ENCODE measurements around the gene CHST2.

CHST2 gene

DNA sequence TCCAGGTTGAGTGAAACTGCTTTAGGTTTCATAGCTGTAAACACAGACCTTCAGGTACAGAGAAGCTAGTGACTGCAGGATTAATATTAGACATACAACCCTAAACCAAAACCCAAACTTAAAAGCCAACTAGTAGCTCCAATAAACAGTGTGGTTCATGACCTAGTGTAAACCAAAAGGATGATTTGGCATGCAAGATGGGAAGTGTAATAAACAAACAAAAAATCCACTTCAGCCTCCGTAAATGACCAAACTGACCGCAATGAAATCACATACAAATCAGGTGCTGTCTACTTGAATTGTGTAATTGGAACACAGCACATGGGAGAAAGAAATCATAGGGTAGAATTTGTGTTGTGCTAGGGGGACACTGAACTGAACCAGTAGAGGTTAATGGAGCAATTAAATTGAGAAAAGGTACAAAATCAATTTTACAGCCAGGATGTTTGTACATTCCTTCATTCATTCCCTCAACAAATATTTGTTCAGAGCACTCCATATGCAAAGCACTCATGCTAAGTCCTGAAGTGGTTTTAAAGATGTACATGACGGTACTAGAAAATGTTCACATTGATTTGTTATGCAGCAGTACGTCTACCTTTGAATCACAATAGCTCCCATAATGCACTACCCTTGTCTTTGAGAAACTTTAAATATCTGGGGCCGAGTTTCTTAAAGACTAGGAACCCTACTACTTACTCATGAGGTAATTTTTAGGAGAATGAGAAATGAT is 21.4 kb upstream of the CHST2 start:
- in situ Hi-C loops (cut with MboI; ENCODE audit: low sequenced_read_pairs): no loop called here

DNA sequence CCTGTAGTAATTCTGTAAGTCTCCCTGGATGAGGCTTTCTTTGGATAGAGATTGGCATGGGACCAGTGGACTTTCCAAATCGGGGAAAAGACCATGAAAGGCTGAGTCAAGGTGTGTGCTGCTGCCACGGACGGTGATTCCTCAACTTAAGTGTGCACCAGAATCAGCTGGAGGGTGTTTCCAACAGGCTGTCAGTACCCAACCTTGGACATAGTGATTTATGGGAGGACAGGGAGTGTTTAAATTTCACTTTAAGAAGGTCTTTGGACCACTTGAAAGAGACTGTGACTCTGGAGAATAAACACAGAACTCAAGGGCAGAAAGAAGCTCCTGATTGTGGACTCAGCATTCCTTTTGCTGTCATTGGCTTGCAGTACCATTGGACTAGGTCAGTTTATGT is 20.4 kb upstream of the CHST2 start:
- in situ Hi-C loops (cut with MboI; ENCODE audit: low sequenced_read_pairs): no loop called here

DNA sequence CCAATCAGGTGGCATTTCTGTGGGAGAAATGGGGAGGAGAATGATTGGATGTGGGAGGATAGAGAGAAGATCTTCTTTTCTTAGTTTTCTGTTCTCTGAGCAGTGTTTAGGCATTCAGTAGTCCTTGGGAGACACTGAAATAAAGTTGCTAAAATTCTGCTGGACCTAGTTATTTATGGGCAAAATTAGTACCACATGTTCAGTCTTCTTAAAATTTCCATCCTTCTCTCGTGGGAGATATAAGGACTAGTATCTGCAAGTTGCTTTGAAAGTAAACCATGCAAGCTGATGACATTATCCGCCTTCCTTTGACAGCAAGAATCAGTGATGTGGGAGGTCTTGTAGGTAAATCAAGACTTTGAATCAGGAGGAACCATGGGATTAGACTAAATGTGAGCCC is 19.9 kb upstream of the CHST2 start:
- in situ Hi-C loops (cut with MboI; ENCODE audit: low sequenced_read_pairs): no loop called here

DNA sequence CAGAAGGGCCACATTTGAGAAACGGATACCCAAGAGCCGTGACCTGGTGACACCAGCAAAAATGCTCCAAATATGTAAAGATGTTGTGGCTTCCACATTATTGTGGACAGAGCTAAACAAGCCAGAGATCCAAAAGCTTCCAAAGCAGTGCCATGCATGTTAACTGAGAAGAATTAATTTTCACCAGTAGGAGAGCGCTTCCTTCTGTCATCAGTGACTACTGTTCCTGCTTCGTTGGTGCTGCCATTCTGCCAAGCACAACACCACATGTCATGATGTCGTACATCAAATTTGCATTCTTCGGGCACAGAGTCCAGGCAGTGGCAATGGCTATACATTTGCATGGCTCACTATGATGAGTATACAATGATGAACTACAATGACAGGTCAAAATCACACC is 19.1 kb upstream of the CHST2 start:
- in situ Hi-C loops (cut with MboI; ENCODE audit: low sequenced_read_pairs): no loop called here

DNA sequence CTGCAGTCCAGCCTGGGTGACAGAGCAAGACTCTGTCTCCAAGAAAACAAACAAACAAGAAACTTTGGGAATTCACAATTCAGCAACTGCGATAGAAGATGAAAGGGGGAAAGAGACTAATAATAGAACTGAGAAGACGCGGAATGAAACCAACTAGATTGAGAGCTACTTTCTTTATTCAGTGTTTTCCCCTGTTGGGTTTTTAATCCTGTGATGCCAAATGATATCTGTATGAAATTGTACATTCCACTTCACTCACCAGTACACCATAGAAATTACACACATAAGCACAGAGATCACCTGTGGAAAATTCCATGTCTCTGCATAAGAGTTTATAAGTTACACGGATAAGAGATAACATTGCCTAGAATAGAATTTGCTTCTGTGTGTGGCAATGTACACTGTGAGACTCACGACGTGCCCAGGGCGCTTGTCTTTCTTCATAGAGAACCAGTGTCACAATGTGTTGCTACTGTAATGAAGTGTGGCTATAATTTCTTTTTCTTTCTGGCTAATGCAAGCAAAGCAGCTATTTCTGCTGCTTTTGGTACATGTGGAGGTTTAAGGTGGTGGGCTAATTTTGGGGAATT is 17.7 kb upstream of the CHST2 start:
- in situ Hi-C loops (cut with MboI; ENCODE audit: low sequenced_read_pairs): no loop called here

DNA sequence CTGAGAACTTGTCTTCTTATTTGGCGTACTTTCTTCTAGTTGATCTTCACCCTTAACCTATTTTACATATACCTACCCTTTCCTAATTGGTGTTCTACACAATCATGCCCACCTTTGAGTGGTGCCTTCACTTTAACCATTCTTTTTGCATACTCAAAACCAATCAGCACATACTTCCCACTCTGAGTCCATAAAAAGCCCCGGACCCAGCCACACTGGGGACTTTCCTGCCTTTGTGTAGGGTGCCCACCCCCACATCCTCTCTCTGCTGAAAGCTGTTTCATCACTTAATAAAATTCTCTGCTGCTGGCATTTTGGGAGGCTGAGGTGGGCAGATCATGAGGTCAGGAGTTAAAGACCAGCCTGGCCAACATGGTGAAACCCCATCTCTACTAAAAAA is 15.9 kb upstream of the CHST2 start:
- in situ Hi-C loops (cut with MboI; ENCODE audit: low sequenced_read_pairs): no loop called here

DNA sequence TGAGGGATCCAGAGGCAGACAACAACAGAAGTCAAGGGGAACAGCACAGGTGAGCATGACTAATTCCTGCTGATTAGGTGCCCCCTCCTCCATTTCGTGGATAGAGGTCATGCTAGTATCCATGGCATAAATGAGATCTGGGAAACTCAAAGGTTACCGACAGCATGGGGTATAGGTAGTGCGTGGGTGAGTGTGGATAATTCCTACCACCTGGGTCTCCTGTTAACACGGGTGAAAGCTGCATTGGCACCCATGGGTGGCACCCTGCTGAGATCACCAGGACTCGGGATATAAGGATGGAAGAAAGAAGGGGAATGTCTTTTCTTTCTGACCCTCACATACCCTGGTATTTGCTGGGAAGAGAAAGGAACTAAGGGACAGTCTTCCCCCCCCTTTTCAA is 14.4 kb upstream of the CHST2 start:
- in situ Hi-C loops (cut with MboI; ENCODE audit: low sequenced_read_pairs): no loop called here

DNA sequence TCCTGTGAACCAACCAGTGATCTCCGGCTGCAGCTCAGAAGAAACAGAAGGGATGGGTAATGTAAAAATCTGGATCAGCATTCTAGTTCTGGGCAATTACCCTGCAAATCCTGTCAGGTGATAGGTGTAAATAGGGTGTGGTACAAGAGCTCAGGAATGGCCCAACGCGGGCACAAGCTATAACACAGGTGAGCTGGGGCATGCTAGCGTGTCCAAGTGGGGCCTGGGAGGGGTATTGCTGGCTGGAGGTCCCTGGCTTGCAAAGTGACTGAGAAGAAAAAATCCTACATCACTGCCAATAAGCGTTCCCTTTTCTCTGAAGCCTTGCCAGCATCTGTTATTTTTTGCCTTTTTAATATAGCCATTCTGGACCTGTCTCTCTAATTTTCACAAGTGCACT is 9.7 kb upstream of the CHST2 start:
- in situ Hi-C loops (cut with MboI; ENCODE audit: low sequenced_read_pairs): no loop called here

DNA sequence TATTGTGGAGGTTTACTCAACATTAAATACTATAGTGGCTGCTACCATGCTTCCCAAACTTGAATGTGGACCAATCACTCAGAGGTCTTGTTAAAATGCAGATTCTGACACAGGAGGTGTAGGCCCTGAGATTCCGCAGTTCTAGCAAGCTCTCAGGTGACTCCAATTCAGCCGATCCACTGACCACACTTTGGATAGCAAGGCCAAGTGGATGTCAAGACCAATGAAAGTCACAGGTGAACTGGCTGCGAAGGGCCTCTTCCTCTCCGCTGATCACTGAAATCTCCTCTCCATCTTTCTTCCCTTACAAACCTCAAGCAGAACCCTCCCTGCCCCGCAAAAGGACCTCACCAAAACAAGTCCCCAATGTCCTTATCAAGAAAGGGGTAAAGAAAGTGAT is 9.2 kb upstream of the CHST2 start:
- in situ Hi-C loops (cut with MboI; ENCODE audit: low sequenced_read_pairs): no loop called here

DNA sequence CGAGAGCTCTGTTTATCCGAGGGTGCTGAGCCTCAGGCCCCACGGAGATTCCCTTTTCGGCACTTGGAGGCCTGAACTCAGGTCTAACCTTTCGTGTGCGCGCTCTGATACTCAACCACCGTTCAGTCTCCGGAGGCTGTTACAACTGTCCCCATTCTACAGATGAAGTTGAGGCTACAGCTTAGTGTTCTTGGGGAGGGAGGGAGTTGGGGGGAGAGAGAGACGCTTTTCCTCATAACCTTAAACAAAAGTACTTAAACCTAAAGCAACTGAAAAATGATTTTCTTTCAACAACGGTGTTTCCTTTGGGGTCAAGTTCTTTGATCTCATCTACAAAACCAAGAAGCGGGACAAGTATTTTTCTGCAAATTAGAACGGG is 952 bp upstream of the CHST2 start:
- in situ Hi-C loops (cut with MboI; ENCODE audit: low sequenced_read_pairs): no loop called here

DNA sequence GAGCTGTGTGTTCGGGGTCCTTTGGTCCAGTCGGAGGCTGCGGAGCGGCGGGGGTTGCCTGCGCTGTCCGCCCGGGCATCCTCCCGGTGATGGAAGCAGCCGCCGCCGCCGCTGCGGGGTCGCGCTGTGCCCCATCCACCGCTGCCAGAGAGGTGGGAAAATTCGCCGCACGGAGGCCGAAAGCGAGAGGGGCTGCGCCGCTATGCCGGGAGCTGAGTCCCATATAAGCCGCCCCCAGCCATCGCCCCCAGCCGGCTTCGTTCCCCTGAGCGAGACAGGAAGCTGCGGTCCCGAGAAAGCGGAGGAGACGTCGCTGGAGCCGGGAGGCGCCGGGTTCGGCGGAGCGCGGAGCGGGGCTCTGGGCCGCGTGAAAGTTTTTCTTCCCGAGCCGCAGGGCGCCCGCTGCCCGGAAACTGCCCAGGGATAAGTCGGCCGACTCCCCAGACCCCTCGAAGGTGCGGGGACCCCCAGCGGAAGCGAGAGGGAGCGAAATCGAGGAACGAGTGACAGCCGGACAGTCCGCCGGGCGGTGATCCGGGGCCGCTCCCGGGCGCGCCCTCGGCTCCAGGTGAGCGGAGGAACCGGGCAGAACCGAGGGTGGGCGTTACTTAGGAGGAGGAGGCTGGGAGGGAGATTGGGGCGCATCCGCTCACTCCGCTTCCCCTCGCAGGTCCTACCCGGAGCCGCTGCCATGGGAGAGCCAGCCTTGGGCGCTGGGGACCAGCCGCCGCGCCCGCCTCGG is 574 bp downstream of the CHST2 start:
- in situ Hi-C loops (cut with MboI; ENCODE audit: low sequenced_read_pairs): no loop called here

DNA sequence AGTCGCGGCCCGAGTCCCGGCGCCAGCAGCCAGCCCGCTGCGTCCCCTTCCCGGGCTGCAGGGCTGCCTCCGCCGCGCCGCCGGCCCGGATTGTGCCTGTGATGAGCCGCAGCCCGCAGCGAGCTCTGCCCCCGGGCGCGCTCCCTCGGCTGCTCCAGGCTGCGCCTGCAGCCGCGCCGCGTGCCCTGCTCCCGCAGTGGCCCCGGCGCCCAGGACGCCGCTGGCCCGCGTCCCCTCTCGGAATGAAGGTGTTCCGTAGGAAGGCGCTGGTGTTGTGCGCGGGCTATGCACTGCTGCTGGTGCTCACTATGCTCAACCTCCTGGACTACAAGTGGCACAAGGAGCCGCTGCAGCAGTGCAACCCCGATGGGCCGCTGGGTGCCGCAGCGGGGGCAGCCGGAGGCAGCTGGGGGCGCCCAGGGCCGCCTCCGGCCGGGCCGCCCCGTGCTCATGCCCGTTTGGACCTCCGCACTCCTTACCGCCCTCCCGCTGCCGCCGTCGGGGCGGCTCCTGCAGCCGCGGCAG is 1.2 kb downstream of the CHST2 start:
- in situ Hi-C loops (cut with MboI; ENCODE audit: low sequenced_read_pairs): no loop called here

DNA sequence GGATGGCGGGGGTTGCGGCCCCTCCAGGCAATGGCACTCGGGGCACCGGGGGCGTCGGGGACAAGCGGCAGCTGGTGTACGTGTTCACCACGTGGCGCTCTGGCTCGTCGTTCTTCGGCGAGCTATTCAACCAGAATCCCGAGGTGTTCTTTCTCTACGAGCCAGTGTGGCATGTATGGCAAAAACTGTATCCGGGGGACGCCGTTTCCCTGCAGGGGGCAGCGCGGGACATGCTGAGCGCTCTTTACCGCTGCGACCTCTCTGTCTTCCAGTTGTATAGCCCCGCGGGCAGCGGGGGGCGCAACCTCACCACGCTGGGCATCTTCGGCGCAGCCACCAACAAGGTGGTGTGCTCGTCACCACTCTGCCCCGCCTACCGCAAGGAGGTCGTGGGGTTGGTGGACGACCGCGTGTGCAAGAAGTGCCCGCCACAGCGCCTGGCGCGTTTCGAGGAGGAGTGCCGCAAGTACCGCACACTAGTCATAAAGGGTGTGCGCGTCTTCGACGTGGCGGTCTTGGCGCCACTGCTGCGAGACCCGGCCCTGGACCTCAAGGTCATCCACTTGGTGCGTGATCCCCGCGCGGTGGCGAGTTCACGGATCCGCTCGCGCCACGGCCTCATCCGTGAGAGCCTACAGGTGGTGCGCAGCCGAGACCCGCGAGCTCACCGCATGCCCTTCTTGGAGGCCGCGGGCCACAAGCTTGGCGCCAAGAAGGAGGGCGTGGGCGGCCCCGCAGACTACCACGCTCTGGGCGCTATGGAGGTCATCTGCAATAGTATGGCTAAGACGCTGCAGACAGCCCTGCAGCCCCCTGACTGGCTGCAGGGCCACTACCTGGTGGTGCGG is 1.9 kb downstream of the CHST2 start:
- in situ Hi-C loops (cut with MboI; ENCODE audit: low sequenced_read_pairs): no loop called here

DNA sequence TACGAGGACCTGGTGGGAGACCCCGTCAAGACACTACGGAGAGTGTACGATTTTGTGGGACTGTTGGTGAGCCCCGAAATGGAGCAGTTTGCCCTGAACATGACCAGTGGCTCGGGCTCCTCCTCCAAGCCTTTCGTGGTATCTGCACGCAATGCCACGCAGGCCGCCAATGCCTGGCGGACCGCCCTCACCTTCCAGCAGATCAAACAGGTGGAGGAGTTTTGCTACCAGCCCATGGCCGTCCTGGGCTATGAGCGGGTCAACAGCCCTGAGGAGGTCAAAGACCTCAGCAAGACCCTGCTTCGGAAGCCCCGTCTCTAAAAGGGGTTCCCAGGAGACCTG is 2.5 kb downstream of the CHST2 start:
- in situ Hi-C loops (cut with MboI; ENCODE audit: low sequenced_read_pairs): no loop called here

DNA sequence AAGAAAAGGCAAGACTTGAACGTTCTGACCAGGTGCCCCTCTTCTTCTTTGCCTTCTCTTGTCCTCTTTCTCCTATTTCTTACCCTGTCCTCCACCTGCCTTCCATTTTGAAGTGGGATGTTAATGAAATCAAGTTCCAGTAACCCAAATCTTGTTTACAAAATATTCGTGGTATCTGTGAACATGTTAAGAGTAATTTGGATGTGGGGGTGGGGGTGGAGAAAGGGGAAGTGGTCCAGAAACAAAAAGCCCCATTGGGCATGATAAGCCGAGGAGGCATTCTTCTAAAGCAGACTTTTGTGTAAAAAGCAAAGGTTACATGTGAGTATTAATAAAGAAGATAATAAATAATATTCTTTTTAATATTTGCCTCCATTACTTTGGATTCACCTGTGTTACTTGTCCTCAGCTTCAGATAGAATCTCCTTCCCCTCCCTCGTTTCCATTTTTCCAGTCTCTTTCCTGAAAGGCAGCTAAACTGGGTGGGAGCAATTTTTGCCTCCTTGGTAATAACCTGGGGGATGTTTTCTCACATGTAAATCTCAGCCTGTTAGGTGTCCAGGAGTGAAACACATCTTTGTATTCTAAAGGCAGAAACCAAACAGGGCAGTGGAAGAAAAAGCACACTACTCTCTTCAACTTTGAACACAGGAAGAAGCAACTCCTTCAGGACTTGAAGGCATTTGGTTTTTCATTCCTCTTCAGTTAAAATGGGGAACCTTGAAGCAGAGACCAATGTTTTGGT is 3.2 kb downstream of the CHST2 start:
- in situ Hi-C loops (cut with MboI; ENCODE audit: low sequenced_read_pairs): no loop called here

DNA sequence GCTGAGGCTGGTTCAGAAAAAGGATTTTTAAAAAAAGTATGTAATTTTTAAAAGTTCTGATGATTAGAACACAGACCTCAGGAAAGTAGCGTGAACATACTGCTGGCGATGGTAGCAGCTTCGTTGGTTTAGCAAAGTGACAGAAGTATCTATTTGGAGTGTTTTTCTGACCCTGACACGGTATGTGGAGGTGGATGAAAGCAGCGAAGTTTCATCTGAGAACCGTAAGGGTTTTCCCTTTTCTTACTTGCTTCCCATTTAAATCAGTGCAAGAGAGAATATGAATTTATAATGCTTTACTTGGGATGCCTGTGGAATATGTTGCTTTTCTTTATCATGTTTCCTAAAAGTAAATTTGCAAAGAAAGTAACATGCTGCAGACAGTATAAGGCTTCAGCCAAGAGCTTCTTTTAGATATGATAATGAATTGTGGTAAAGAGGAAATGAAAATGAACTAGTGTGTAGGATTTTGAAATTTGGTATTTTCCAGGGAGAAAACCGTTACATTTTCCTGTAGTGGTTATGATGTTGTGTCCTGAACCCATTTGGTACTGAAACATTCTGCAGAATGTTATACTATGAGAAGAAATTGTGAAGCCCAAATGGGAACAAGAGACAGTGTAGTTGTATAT is 3.9 kb downstream of the CHST2 start:
- in situ Hi-C loops (cut with MboI; ENCODE audit: low sequenced_read_pairs): no loop called here

DNA sequence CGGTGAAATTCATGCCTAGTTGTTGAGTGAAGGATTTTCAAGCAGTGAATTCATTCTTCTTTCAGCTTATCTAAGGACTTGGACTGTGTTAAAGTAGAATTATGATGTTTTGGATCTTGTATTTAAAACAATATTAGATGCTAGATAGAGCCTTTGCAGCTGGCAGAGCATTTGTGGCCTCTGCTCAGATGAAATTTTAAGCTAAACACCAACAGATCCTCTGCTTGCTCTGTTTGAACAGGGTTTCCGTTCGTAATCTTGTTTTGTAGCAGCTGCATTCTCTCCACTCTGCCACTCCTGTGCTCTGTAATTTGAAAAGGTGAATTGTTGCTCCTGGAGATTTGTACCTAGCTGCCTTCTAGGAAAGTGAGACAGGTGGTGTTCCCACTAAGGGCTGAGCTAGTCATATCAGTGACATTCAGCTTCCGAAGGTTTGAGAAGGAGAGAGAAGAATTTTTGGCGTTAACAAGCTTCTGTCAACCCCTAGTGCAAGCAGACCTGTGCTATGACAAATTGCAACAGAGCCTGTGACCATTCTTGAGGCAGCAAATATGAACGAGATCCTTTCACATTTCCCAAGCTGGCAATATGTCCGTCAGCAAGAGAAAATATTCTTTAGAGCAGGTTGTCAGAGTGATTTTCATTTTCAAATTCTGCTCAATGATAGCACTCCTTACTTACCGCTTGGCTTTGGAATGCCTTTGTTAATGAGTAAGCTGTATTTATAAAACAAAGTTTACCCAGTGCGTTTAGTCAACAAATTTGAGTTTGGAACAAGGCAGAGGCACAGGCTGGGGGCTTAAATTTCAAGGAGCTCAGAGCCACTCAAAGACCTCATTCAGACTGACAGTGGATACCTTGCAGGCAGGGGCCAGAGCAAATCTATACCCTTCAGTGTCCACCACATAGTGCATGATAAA is 5.3 kb downstream of the CHST2 start:
- in situ Hi-C loops (cut with MboI; ENCODE audit: low sequenced_read_pairs): no loop called here

DNA sequence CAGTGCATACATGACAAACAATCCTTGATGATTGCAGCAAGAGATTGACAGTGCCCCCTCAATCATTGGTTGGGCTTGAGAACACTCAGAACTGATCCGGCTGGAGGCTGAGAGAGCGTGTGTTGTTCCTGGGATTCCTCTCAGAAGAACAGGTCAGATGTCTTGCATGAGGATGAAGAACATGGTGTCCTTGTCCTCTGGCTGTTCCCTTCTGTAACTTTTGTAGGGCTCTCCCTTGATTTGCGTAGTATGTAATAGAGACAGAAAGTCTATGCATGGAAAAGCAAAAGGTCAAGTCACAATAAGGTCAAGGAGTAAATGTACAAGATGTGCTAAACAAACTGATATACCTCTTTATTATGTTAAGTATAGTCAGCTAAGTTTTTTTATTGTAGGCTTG is 8.2 kb downstream of the CHST2 start:
- in situ Hi-C loops (cut with MboI; ENCODE audit: low sequenced_read_pairs): no loop called here
